CD4-positive, CD25-positive, alpha-beta regulatory T cell (primary cell): ENCODE measurements around the gene TEKT5. TPM values are rescaled to one million over a fixed set of nuclear protein-coding genes. Genes with fewer than 3 reads are reported as not detected.
"Not testable (repeated sequence)": the region's sequence is repeated elsewhere in the genome, so short reads cannot be mapped to it uniquely, and the experiment has no call there.

Experiments
- ATAC-seq, 2 donors: fragments of 150-1000 bp; cut with Tn5 transposase; one replicate each; pipeline ENCODE4 v1.10.0; 2021; ENCODE audit warnings: low read depth in 2 of 2, moderate number of reproducible peaks in 2 of 2, moderate library complexity in 1 of 2
- DNase-seq, 3 donors: peaks; one replicate each; pipeline versions ENCODE4 v3.0.0 to v3.0.0-alpha.2; 2012 to 2022; ENCODE audit warnings: mixed read lengths in 1 of 3
- H3K27ac ChIP-seq: one replicate; pipeline ENCODE4 v1.7.0; 2013; ENCODE audit warnings: mild to moderate bottlenecking, low read length; ENCODE audit not compliant: insufficient read depth, poor library complexity, severe bottlenecking
- H3K27me3 ChIP-seq: one replicate; pipeline ENCODE4 v1.7.0; 2013; ENCODE audit warnings: low read length; ENCODE audit not compliant: control insufficient read depth, insufficient read depth
- H3K36me3 ChIP-seq: one replicate; pipeline ENCODE4 v1.7.0; 2013; ENCODE audit warnings: mild to moderate bottlenecking, low read length, moderate library complexity; ENCODE audit not compliant: control insufficient read depth, insufficient read depth
- H3K4me1 ChIP-seq: 2 replicates; pipeline ENCODE4 v1.7.0; 2013; ENCODE audit warnings: mild to moderate bottlenecking, low read length; ENCODE audit not compliant: insufficient read depth, control insufficient read depth, poor library complexity, severe bottlenecking
- H3K4me3 ChIP-seq: one replicate; pipeline ENCODE4 v1.7.0; 2013; ENCODE audit warnings: low read depth, mild to moderate bottlenecking, low read length, moderate library complexity
- H3K9me3 ChIP-seq, 2 experiments: 1 replicate in 1 of 2; 2 replicates in 1 of 2; pipeline ENCODE4 v1.7.0; 2013; ENCODE audit warnings: low read length in 2 of 2, mild to moderate bottlenecking in 1 of 2, moderate library complexity in 1 of 2; ENCODE audit not compliant: control insufficient read depth in 2 of 2
- H3K27ac Mint-ChIP-seq, 3 donors: one replicate each; pipeline ENCODE4 v1.8.0; 2020 to 2022; ENCODE audit warnings: mild to moderate bottlenecking in 3 of 3, mixed read lengths in 3 of 3, moderate library complexity in 2 of 3
- H3K27me3 Mint-ChIP-seq: one replicate; pipeline ENCODE4 v1.8.0; 2022; ENCODE audit warnings: mild to moderate bottlenecking, mixed read lengths
- H3K36me3 Mint-ChIP-seq: one replicate; pipeline ENCODE4 v1.8.0; 2020; ENCODE audit warnings: mixed read lengths
- H3K4me1 Mint-ChIP-seq, 4 donors: one replicate each; pipeline ENCODE4 v1.8.0; 2020 to 2022; ENCODE audit warnings: mixed read lengths in 4 of 4, mild to moderate bottlenecking in 1 of 4
- H3K4me3 Mint-ChIP-seq, 4 donors: one replicate each; pipeline ENCODE4 v1.8.0; 2020 to 2022; ENCODE audit warnings: mild to moderate bottlenecking in 4 of 4, mixed read lengths in 4 of 4, moderate library complexity in 3 of 4
- H3K9me3 Mint-ChIP-seq, 7 donors: one replicate each; pipeline ENCODE4 v1.8.0; 2020 to 2022; ENCODE audit warnings: mixed read lengths in 7 of 7, mild to moderate bottlenecking in 3 of 7, moderate library complexity in 2 of 7
- polyA plus RNA-seq, 4 donors: library from polyadenylated mRNA; unstranded; fragments of 300-500 nt; fragmentation: Illumina TruSeq; gene quantifications; one replicate each; pipeline ENCODE4 v1.2.3, GENCODE V29; 2021
- total RNA-seq: library from RNA; stranded (reverse); gene quantifications from one replicate; pipeline ENCODE4 v1.2.3, GENCODE V29; 2022

Gene TEKT5
- total and polyA plus RNA-seq, 5 donors from 2014 or later, result 0.24 TPM; not detected in 4

DNA sequence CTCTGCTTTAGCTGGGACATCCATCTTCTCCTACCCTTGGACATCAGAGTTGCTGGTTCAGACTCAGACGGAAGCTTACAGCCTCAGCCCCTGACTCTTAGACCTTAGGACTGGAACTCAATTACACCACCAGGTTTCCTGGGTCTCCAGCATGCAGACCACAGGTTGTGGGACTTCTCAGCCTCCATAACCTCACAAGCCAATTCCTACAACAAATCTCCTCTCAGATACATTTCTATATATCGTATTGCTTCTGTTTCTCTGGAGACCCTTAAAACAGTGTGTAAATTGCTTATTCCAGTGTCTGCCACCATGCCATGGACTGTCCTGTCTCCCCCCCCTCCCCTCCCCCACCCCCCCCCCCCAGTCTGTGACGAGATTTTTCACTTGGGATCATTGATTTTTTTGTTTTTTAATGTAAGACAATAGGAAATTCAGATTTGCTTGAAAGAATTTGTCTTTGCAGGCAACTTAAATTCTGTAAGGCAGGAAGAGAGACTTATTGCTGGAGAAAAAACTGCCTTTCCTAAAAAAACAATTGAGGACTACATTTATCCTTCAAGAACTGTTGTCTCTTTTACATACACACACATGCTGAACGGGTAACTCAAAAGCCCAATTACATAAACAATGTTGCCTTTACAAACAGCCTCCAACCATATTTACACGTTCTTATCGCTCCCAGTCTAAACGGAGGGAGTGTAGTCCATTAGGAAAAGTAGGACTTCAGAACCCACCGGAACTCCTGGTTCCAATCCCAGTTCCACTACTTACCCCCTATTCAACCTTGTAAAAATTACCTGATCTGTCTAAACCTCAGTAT lies 39.9 kb downstream of the TEKT5 start:
- no peak overlapping the region for H3K27ac Mint-ChIP-seq
- ATAC-seq, result no peak

DNA sequence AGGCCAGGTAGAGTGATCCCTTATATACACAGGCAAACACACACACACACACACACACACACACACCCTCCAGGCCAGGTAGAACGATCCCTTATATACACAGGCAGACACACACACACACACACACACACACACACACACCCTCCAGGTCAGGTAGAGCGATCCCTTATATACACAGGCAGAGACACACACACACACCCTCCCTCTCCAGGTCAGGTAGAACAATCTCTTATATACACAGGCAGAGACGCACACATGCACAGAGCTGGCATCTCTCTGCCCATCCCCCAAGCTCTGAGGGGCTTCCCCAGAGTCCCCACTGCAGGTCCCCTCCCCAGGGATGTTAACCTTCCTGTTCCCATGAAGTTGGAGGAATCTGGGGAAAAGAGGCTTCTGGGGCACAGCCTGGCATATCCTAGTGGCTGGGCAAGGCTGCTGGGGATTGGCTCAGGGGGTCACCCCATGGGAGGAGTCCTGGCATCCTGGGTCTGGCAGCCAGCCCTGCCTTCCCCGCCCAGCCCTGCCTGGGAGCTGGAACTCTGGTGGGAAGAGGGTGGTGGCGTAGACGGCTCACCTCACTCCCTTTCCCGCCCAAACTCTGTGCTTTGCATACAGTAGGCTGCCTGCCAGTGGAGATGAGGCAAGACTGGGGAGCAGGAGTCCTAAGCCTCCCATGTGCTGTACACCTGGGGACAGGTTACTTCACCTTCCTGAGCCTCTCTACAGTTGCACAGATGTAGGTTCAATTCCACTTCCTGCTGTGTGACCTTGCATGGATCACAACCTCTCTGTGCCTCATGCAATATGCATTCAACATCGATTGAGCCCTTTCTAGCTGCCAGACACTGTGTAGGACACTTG lies 41.8 kb downstream of the TEKT5 start:
- Histone ChIP-seq H3K4me1 (no peaks in the 10 kb centered on the region), H3K27me3 (no peaks in the 10 kb centered on the region), H3K27ac (no peak overlapping the region), H3K36me3 (no peaks in the 10 kb centered on the region), H3K9me3 (no peaks in the 10 kb centered on the region), H3K4me3 (no peak overlapping the region)
- no peak for DNase-seq
- Mint-ChIP-seq H3K4me1 (no peaks in the 10 kb centered on the region), H3K27ac (no peak overlapping the region), H3K36me3 (no peaks in the 10 kb centered on the region), H3K9me3 (no peaks in the 10 kb centered on the region), H3K27me3 (no peaks in the 10 kb centered on the region), H3K4me3 (no peak overlapping the region)
- ATAC-seq, result no peak

More for the DNA sequence above, 39.9 kb downstream of the TEKT5 start:
- no peak overlapping the region for H3K27ac ChIP-seq
- Mint-ChIP-seq H3K27me3 (no peaks in the 10 kb centered on the region), H3K4me1 (no peaks in the 10 kb centered on the region), H3K36me3 (no peaks in the 10 kb centered on the region), H3K4me3 (no peak overlapping the region), H3K9me3 (no peaks in the 10 kb centered on the region)
- H3K4me1 ChIP-seq, result no peaks in the 10 kb centered on the region
- no peaks in the 10 kb centered on the region for H3K9me3 ChIP-seq
- no peak for DNase-seq
- no peaks in the 10 kb centered on the region for H3K36me3 ChIP-seq
- H3K4me3 ChIP-seq, result no peak overlapping the region
- no peaks in the 10 kb centered on the region for H3K27me3 ChIP-seq

DNA sequence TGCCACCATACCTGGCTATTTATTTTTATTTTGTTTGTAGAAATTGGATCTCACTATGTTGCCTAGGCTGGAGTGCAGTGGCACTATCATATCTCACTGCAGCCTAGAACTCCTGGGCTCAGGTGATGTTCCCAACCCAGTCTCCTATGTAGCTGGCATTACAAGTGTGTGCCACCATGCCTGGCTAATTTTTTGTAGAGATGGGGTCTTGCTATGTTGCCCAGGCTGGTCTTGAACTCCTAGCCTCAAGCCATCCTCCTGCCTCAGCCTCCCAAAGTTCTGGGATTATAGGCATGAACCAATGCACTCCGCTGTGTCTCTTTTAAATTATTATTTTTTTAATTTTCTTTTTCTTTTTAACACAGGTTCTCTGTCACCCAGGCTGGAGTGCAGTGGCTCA lies 45.6 kb downstream of the TEKT5 start:
- H3K36me3 Mint-ChIP-seq, H3K4me1 Mint-ChIP-seq, H3K27ac Mint-ChIP-seq: not testable (repeated sequence)

DNA sequence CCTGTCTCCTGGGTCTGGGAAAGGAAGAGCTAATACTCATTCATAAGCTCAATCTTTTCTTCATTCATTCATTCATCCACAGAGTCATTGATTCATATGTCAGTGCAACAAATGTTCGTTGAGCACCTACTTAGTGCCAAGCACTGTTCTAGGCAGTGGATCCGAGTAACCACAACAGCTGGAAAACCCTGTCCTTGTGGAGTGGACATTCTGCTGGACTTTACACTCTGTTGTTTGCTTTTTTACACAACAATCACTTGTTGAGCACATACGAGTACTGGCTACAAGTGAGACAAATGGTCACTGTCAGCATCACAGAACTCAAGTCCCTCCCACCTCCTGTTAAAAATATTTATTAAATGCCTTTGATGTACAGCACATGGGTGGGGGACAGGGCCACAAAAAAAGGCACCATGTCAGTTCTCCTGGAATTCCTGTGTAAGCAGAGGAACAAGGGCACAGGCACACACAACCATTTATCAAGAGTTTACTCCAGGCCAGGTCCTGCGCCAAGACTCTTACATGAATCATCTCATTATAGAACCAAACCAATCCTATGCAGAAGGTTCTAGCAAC lies 46.9 kb downstream of the TEKT5 start:
- H3K4me1 Mint-ChIP-seq, result no peaks in the 10 kb centered on the region
- H3K9me3 ChIP-seq, result no peaks in the 10 kb centered on the region

More for the DNA sequence above, 45.6 kb downstream of the TEKT5 start:
- H3K4me3 ChIP-seq, H3K9me3 ChIP-seq, ATAC-seq, H3K27me3 ChIP-seq, H3K27ac ChIP-seq, H3K4me3 Mint-ChIP-seq, H3K9me3 Mint-ChIP-seq, DNase-seq, H3K36me3 ChIP-seq, H3K4me1 ChIP-seq, H3K27me3 Mint-ChIP-seq: not testable (repeated sequence)

DNA sequence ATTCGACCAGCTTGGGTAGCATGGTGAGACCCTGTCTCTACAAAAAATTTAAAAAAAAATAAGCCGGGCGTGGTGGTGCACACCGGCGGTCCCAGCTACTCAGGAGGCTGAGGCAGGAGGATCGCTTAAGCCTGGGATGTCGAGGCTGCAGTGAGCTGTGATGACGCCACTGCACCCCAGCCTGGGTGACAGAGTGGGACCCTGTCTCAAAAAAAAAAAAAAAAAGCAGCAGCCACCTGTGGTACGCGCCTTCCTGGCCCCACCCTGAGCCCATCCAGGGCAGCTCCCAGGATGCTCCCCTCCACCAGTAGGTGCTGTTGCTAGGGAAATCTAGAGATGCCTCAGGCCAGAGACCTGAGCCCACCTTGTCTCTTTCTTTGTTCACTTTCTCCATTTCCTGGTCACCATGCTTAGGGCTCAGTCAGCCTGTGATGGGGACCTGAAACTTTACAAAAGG lies 47.4 kb downstream of the TEKT5 start:
- Mint-ChIP-seq H3K9me3 (no peaks in the 10 kb centered on the region), H3K4me1 (no peaks in the 10 kb centered on the region), H3K36me3 (no peaks in the 10 kb centered on the region), H3K27me3 (no peaks in the 10 kb centered on the region), H3K4me3 (no peak overlapping the region), H3K27ac (no peak overlapping the region)
- Histone ChIP-seq H3K36me3 (no peaks in the 10 kb centered on the region), H3K9me3 (no peaks in the 10 kb centered on the region), H3K4me1 (no peaks in the 10 kb centered on the region), H3K4me3 (no peak overlapping the region), H3K27me3 (no peaks in the 10 kb centered on the region), H3K27ac (no peak overlapping the region)
- no peak for DNase-seq
- no peak for ATAC-seq

More for the DNA sequence above, 46.9 kb downstream of the TEKT5 start:
- Histone ChIP-seq H3K4me3 (no peak overlapping the region), H3K36me3 (no peaks in the 10 kb centered on the region), H3K27me3 (no peaks in the 10 kb centered on the region), H3K4me1 (no peaks in the 10 kb centered on the region), H3K27ac (no peak overlapping the region)
- DNase-seq, result no peak
- Mint-ChIP-seq H3K27me3 (no peaks in the 10 kb centered on the region), H3K27ac (no peak overlapping the region), H3K4me3 (no peak overlapping the region), H3K36me3 (no peaks in the 10 kb centered on the region), H3K9me3 (no peaks in the 10 kb centered on the region)
- no peak for ATAC-seq

DNA sequence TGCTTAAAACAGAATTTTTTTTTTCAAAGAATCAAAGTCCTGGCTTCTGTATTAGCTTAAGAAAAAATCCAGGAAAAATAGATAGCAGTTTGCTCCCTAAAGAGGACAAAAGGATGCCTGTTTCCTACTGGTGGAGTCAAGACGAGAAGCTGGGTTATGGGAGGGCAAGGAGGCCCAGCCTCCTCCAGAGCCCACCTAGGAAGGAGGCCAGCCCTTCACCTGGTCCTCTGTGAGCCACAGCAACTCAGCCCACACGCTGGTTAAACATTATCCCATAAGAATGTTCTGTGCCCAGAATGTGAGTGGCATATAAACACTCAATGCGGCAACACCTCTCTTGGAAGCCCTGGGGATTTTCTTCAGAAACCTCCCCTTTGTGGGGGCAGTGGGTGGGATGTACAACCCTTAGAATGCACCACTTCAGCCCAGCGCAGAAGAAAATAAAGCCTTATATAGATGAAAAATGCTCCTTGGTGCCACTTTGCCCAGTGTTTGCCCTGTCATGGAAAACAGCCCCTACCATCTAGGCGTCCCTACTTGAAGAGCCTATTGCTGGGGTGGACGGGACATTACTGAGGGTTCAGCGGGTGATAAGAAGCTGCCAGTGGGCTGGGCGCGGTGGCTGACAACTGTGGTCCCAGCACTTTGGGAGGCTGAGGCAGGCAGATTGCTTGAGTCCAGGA lies 48.0 kb downstream of the TEKT5 start:
- Histone ChIP-seq H3K4me1 (no peaks in the 10 kb centered on the region), H3K9me3 (no peaks in the 10 kb centered on the region), H3K27me3 (no peaks in the 10 kb centered on the region), H3K4me3 (no peak overlapping the region), H3K27ac (no peak overlapping the region), H3K36me3 (no peaks in the 10 kb centered on the region)
- no peaks in the 10 kb centered on the region for H3K4me1 Mint-ChIP-seq
- H3K9me3 Mint-ChIP-seq, result peaks cover 0 to 1% (median 0%) of the 10 kb centered on the region in 7 donors
- H3K4me3 Mint-ChIP-seq, result no peak overlapping the region
- H3K36me3 Mint-ChIP-seq, result no peaks in the 10 kb centered on the region
- no peak overlapping the region for H3K27ac Mint-ChIP-seq
- DNase-seq (no peak), ATAC-seq (no peak)
- H3K27me3 Mint-ChIP-seq, result no peaks in the 10 kb centered on the region

DNA sequence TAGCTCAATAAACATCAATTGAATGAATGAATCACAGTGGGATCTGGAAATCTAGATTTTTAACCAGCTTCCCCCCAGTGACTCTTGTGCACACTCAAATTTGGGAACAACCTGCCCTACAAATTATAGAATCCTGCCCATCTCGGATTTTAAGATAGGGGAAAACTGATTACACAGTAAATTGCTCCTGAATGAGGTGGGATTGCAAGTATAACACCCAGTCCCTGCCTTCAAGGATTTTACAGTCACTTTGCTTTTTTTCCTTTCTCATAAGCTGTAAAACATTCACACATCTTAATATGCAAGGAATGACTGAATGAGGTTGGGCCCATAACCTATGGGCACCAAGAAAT lies 48.5 kb downstream of the TEKT5 start:
- Histone ChIP-seq H3K36me3 (no peaks in the 10 kb centered on the region), H3K4me1 (no peaks in the 10 kb centered on the region), H3K4me3 (no peak overlapping the region), H3K9me3 (no peaks in the 10 kb centered on the region), H3K27me3 (no peaks in the 10 kb centered on the region), H3K27ac (no peak overlapping the region)
- ATAC-seq (no peak), DNase-seq (no peak)
- H3K9me3 Mint-ChIP-seq, result peaks cover 0 to 1% (median 0%) of the 10 kb centered on the region in 7 donors
- H3K36me3 Mint-ChIP-seq, result no peaks in the 10 kb centered on the region
- H3K27me3 Mint-ChIP-seq, result no peaks in the 10 kb centered on the region
- H3K27ac Mint-ChIP-seq, result no peak overlapping the region
- H3K4me3 Mint-ChIP-seq, result no peak overlapping the region
- H3K4me1 Mint-ChIP-seq, result no peaks in the 10 kb centered on the region
